ENCODE measurements around the gene CSTPP1. TPM values are rescaled to one million over a fixed set of nuclear protein-coding genes. Genes with fewer than 3 reads are reported as not detected.
"Not testable (repeated sequence)": the region's sequence is repeated elsewhere in the genome, so short reads cannot be mapped to it uniquely, and the experiment has no call there.

Gene CSTPP1
- total RNA-seq, 1 experiment from 2014 or later: 88.3 TPM

DNA sequence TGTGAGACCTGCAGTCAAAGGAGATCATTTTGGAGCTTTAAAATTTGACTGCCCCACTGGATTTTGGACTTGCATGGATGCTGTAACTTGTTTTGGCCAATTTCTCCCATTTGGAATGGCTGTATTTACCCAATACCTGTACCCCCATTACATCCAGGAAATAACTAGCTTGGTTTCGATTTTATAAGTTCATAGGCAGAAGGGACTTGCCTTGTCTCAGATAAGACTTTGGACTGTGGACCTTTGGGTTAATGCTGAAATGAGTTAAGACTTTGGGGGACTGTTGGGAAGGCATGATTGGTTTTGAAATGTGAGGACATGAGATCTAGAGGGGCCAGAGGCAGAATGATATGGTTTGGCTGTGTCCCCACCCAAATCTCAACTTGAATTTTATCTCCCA is 7.9 kb upstream of the CSTPP1 start:
- peaks cover 19% of the 10 kb centered on the region for H3K4me1 ChIP-seq (replicated peaks; ENCODE audit: insufficient read depth)
- H3K79me2 ChIP-seq (ENCODE audit: low read depth); H2AFZ ChIP-seq; H3K36me3 ChIP-seq (ENCODE audit: low read depth); H3K4me3 ChIP-seq; intact Hi-C loops (cut with micrococcal nuclease; ENCODE audit: unreplicated experiment); H4K20me1 ChIP-seq (ENCODE audit: insufficient read depth); H3K4me2 ChIP-seq; H3K27ac ChIP-seq; H3K27me3 ChIP-seq (ENCODE audit: insufficient read depth, low read depth); H3K9me2 ChIP-seq (ENCODE audit: insufficient read depth); H3K9me3 ChIP-seq (ENCODE audit: insufficient read depth, low read depth); DNase-seq; POLR2A ChIA-PET (ENCODE audit: unreplicated experiment); BruUV-seq (replicated peaks); CTCF ChIA-PET: not testable (repeated sequence)
- peaks cover 14% of the 10 kb centered on the region; the same call in 1 of the 2 replicates for H3F3A ChIP-seq (ENCODE audit: insufficient read depth, low read depth)

GRCh38 chr11:46930089-46930488 is 6.5 kb upstream of the CSTPP1 start:
- Histone ChIP-seq H3K27me3 (ENCODE audit: insufficient read depth, low read depth) (no peaks in the 10 kb centered on the region), H3K36me3 (ENCODE audit: low read depth) (no peaks in the 10 kb centered on the region), H4K20me1 (ENCODE audit: insufficient read depth) (no peaks in the 10 kb centered on the region), H2AFZ (peak overlapping the region; percentile 66), H3K79me2 (ENCODE audit: low read depth) (no peaks in the 10 kb centered on the region), H3K9me2 (ENCODE audit: insufficient read depth) (no peaks in the 10 kb centered on the region), H3K27ac (peak overlapping the region; percentile 85), H3F3A (ENCODE audit: insufficient read depth, low read depth) (peaks cover 14% of the 10 kb centered on the region; the same call in 1 of the 2 replicates), H3K9me3 (ENCODE audit: insufficient read depth, low read depth) (peaks cover 4% of the 10 kb centered on the region; the same call in 1 of the 2 replicates), H3K4me3 (0 out of 2 replicates have a peak overlapping the region, but pooled peaks have one; percentile 4), H3K4me2 (peak overlapping the region; percentile 71), H3K4me1 (replicated peaks; ENCODE audit: insufficient read depth) (peaks cover 19% of the 10 kb centered on the region)
- BruUV-seq (replicated peaks): no TSS peak
- POLR2A ChIA-PET (ENCODE audit: unreplicated experiment): interaction anchor here (0.6 to 0.7 kb wide), 4 partner anchors 10 to 489 kb away, joined by 3 to 22 read pairs (median 5); no protein-coding TSS in a partner anchor
- DNase-seq: peak; percentile 84 to 99
- CTCF ChIA-PET: no interaction called here
- intact Hi-C loops (cut with micrococcal nuclease; ENCODE audit: unreplicated experiment): no loop called here
- TF ChIP-seq, protein P1, sequence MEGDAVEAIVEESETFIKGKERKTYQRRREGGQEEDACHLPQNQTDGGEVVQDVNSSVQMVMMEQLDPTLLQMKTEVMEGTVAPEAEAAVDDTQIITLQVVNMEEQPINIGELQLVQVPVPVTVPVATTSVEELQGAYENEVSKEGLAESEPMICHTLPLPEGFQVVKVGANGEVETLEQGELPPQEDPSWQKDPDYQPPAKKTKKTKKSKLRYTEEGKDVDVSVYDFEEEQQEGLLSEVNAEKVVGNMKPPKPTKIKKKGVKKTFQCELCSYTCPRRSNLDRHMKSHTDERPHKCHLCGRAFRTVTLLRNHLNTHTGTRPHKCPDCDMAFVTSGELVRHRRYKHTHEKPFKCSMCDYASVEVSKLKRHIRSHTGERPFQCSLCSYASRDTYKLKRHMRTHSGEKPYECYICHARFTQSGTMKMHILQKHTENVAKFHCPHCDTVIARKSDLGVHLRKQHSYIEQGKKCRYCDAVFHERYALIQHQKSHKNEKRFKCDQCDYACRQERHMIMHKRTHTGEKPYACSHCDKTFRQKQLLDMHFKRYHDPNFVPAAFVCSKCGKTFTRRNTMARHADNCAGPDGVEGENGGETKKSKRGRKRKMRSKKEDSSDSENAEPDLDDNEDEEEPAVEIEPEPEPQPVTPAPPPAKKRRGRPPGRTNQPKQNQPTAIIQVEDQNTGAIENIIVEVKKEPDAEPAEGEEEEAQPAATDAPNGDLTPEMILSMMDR (conservative IDR thresholded peaks at IDR 0.05): no peak
- TF ChIP-seq EZH2 (IDR thresholded peaks at IDR 0.05; ENCODE audit: low read depth): no peak

DNA sequence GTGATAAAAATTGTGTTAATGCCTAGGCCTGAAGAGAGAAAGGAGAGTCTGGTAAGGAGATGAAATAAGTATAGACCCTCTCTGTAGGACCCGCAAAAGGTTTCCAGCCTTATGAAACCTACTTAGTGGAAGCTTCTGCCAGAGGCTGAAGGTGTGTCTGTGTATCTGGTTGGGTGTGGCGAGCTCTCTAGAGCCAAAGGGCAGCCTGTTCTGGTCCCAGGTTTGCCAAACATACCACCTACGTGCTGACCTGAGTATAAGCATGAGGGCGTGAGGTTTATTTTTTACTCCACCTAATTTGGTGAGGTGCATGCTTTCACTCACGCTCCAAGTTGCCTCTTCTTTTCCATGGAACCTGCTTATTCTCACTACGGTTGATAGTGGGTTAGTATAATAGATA is 5.6 kb downstream of the CSTPP1 start:
- H3K4me2 ChIP-seq: no peak overlapping the region
- peaks cover 6% of the 10 kb centered on the region for H3K4me1 ChIP-seq (replicated peaks; ENCODE audit: insufficient read depth)
- POLR2A ChIA-PET (ENCODE audit: unreplicated experiment): no interaction called here
- intact Hi-C loops (cut with micrococcal nuclease; ENCODE audit: unreplicated experiment): no loop called here
- TF ChIP-seq EZH2 (IDR thresholded peaks at IDR 0.05; ENCODE audit: low read depth): no peak
- TF ChIP-seq, protein P1 (conservative IDR thresholded peaks at IDR 0.05): no peak
- no peaks in the 10 kb centered on the region for H3K27me3 ChIP-seq (ENCODE audit: insufficient read depth, low read depth)
- no peaks in the 10 kb centered on the region; the same call in 1 of the 2 replicates for H3K36me3 ChIP-seq (ENCODE audit: low read depth)
- CTCF ChIA-PET: interaction anchor here (0.6 kb wide), 2 partner anchors 23 to 29 kb away, joined by 3 read pairs; no protein-coding TSS in a partner anchor
- no peak overlapping the region for H2AFZ ChIP-seq
- BruUV-seq (replicated peaks): no TSS peak
- H3K9me2 ChIP-seq (ENCODE audit: insufficient read depth): no peaks in the 10 kb centered on the region
- no peak overlapping the region for H3K4me3 ChIP-seq
- no peak for DNase-seq
- no peaks in the 10 kb centered on the region for H3K9me3 ChIP-seq (ENCODE audit: insufficient read depth, low read depth)
- H3F3A ChIP-seq (ENCODE audit: insufficient read depth, low read depth): peaks cover 6% of the 10 kb centered on the region; the same call in 1 of the 2 replicates
- H4K20me1 ChIP-seq (ENCODE audit: insufficient read depth): no peaks in the 10 kb centered on the region
- no peak overlapping the region for H3K27ac ChIP-seq
- peaks cover 19% of the 10 kb centered on the region for H3K79me2 ChIP-seq (ENCODE audit: low read depth)
